OCI-LY1 (cell line): ENCODE measurements around the gene SNRPA1.

Source experiments
- H2AFZ ChIP-seq: fragments of 200-600 bp; sonication (generic), shearing (Covaris generic); 2 replicates; pipeline ENCODE4 v1.6.0; 2014; ENCODE audit warnings: antibody characterized with exemption, mild to moderate bottlenecking, low read length
- H3F3A ChIP-seq: fragments of 200-600 bp; sonication (generic), shearing (Covaris generic); 2 replicates; pipeline ENCODE4 v1.6.0; 2014; ENCODE audit warnings: mild to moderate bottlenecking, antibody characterized with exemption, low read length, moderate library complexity; ENCODE audit not compliant: insufficient read depth
- H3K27ac ChIP-seq: fragments of 200-600 bp; sonication (generic); 2 replicates; pipeline ENCODE4 v1.5.1; 2014; ENCODE audit warnings: low read length, mixed run types, mild to moderate bottlenecking, low read depth; ENCODE audit not compliant: poor library complexity, severe bottlenecking
- H3K27me3 ChIP-seq: fragments of 200-600 bp; sonication (generic); 2 replicates; pipeline ENCODE4 v1.6.0; 2014; ENCODE audit warnings: antibody characterized with exemption, mild to moderate bottlenecking, low read length, moderate library complexity; ENCODE audit not compliant: insufficient read depth
- H3K36me3 ChIP-seq: fragments of 200-600 bp; sonication (generic); 2 replicates; pipeline ENCODE4 v1.6.1; 2014; ENCODE audit warnings: mild to moderate bottlenecking, antibody characterized with exemption, low read length, moderate library complexity, mixed read lengths; ENCODE audit not compliant: insufficient read depth
- H3K4me1 ChIP-seq: fragments of 200-600 bp; sonication (generic); 2 replicates; pipeline ENCODE4 v1.5.1; 2014; ENCODE audit warnings: mild to moderate bottlenecking, low read length, moderate library complexity; ENCODE audit not compliant: insufficient read depth, severe bottlenecking
- H3K4me2 ChIP-seq: fragments of 200-600 bp; sonication (generic), shearing (Covaris generic); 2 replicates; pipeline ENCODE4 v1.6.1; 2014; ENCODE audit warnings: low read length
- H3K4me3 ChIP-seq: fragments of 200-600 bp; sonication (generic); 2 replicates; pipeline ENCODE4 v1.5.1; 2014; ENCODE audit warnings: low read length, low read depth, mild to moderate bottlenecking, mixed read lengths; ENCODE audit not compliant: poor library complexity, severe bottlenecking
- H3K79me2 ChIP-seq: fragments of 200-600 bp; shearing (Covaris generic); 2 replicates; pipeline ENCODE4 v1.6.1; 2016; ENCODE audit warnings: mixed run types, low read length, mixed read lengths; ENCODE audit not compliant: insufficient read depth
- H3K9ac ChIP-seq: fragments of 200-600 bp; sonication (generic), shearing (Covaris generic); 2 replicates; pipeline ENCODE4 v1.6.1; 2014; ENCODE audit warnings: mild to moderate bottlenecking, low read length, mixed read lengths
- H3K9me2 ChIP-seq: fragments of 200-600 bp; sonication (generic), shearing (Covaris generic); 2 replicates; pipeline ENCODE4 v1.6.1; 2014; ENCODE audit warnings: low read depth, mild to moderate bottlenecking, low read length, mixed read lengths
- H3K9me3 ChIP-seq: fragments of 200-600 bp; shearing (Covaris generic); 2 replicates; pipeline ENCODE4 v1.6.1; 2014; ENCODE audit warnings: low read length, mixed read lengths
- H4K20me1 ChIP-seq: fragments of 200-600 bp; sonication (generic), shearing (Covaris generic); 2 replicates; pipeline ENCODE4 v1.6.0; 2016; ENCODE audit warnings: mild to moderate bottlenecking, low read length; ENCODE audit not compliant: insufficient read depth
- EZH2 ChIP-seq: fragments of 200-600 bp; sonication (generic), shearing (Covaris generic); IDR thresholded peaks from 2 replicates; pipeline ENCODE4 v1.8.0; 2017; ENCODE audit warnings: borderline replicate concordance, mixed run types, mild to moderate bottlenecking, antibody characterized with exemption, low read length, moderate library complexity, mixed read lengths
- TF ChIP-seq, protein P1 (sequence below): fragments of 200-600 bp; sonication (generic), shearing (Covaris generic); IDR thresholded peaks from 2 replicates; pipeline ENCODE4 v1.5.1; 2017; ENCODE audit warnings: mild to moderate bottlenecking, antibody characterized with exemption, low read length, moderate library complexity, mixed read lengths

The SNRPA1 gene

DNA sequence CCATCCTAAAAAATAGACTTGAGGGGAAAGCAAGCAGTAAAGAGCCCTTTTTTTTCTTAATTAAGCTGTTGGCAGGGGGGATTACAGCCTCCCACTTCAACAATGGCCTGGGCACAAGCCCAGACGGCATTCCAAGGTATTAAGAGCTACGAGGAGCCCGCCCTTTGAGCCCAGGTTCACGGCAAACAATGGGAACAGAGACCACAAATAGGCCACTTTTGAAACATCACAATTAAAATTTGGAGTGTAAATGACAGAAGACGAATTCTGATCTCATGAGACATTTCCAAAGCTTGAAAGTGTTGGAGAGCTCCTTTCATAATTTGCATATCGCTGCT, 52.1 kb downstream of the SNRPA1 start:
- Histone ChIP-seq H3K4me1 (peaks cover 37% of the 10 kb centered on the region), H3K9ac (no peak overlapping the region), H4K20me1 (no peaks in the 10 kb centered on the region), H3K4me2 (peak overlapping the region; percentile 39), H3K79me2 (no peaks in the 10 kb centered on the region), H3K36me3 (peaks cover 6% of the 10 kb centered on the region; the same call in 1 of the 2 replicates), H2AFZ (no peak overlapping the region), H3K27ac (no peak overlapping the region), H3K27me3 (no peaks in the 10 kb centered on the region), H3F3A (no peaks in the 10 kb centered on the region), H3K9me2 (no peaks in the 10 kb centered on the region), H3K4me3 (no peak overlapping the region), H3K9me3 (no peaks in the 10 kb centered on the region)
- no peak for TF ChIP-seq EZH2
- TF ChIP-seq, protein P1, sequence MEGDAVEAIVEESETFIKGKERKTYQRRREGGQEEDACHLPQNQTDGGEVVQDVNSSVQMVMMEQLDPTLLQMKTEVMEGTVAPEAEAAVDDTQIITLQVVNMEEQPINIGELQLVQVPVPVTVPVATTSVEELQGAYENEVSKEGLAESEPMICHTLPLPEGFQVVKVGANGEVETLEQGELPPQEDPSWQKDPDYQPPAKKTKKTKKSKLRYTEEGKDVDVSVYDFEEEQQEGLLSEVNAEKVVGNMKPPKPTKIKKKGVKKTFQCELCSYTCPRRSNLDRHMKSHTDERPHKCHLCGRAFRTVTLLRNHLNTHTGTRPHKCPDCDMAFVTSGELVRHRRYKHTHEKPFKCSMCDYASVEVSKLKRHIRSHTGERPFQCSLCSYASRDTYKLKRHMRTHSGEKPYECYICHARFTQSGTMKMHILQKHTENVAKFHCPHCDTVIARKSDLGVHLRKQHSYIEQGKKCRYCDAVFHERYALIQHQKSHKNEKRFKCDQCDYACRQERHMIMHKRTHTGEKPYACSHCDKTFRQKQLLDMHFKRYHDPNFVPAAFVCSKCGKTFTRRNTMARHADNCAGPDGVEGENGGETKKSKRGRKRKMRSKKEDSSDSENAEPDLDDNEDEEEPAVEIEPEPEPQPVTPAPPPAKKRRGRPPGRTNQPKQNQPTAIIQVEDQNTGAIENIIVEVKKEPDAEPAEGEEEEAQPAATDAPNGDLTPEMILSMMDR = no peak

DNA sequence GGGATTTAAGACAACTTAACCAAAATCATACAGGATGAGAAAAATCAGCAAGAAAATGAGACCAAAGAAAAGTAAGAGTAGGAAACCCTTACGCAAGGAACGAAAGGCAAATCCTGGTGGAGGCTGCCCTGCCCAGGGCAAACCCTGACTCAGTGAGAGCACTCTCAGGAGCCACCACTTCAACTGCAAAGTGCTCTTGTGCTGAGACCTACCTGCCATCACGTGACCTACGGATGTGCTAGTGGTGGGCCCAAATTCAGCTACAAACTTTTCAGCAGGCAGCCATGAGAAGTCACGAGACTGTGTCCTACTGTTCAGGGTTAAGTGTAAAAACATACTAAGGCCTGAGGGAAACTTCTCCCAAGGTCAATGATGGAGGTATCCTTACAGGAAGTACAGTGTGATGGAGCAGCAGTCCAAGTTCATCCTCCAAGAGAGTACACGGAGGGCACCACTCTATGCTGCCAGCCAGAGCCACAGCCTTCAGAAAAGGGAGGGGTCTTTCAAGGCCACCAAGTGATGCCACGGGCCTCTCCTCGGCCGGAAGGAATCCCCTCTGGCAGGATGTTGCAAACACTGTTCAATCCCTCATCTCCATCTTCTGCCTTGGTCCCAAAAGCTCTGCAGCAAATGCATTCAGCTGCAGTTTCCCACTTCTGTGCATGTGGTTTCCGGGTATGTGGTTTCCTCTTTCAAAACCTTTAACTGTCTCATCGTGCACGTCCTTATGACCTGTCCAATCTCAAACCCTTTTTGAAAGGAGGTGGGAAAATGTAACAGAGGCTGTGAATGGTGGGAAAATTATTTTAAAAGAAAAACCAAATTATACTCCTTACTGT, 52.7 kb downstream of the SNRPA1 start:
- TF ChIP-seq EZH2 = no peak
- TF ChIP-seq, protein P1 = no peak
- no peaks in the 10 kb centered on the region for H4K20me1 ChIP-seq
- no peaks in the 10 kb centered on the region for H3F3A ChIP-seq
- H3K79me2 ChIP-seq = no peaks in the 10 kb centered on the region
- H3K27me3 ChIP-seq = no peaks in the 10 kb centered on the region
- no peaks in the 10 kb centered on the region for H3K9me2 ChIP-seq
- H3K4me3 ChIP-seq = no peak overlapping the region
- H3K27ac ChIP-seq = no peak overlapping the region
- no peak overlapping the region for H3K9ac ChIP-seq
- peaks cover 37% of the 10 kb centered on the region for H3K4me1 ChIP-seq
- H3K9me3 ChIP-seq = no peaks in the 10 kb centered on the region
- H2AFZ ChIP-seq = no peak overlapping the region
- H3K4me2 ChIP-seq = peak overlapping the region; percentile 39
- H3K36me3 ChIP-seq = peaks cover 2% of the 10 kb centered on the region; the same call in 1 of the 2 replicates

DNA sequence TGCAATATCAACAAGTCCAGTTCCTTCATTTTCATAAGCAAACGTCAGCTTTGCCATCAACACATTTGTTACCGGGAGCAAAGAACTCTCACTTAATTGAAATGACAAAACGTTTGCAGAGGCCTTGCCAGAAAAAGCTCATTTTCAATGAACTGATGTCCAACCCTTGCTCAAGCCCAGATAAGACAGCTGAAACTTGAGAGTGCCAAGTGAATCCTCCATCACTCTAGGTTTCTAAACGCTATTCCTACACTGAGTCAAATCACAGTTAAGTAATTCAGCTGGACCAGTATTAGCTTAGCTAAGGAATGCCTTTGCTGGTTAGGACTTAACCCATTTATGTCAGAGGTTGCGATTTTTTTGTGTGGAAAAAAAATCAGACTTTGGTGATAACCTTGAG, 54.7 kb downstream of the SNRPA1 start:
- no peak overlapping the region for H3K4me2 ChIP-seq
- H4K20me1 ChIP-seq = no peaks in the 10 kb centered on the region
- H3K9me3 ChIP-seq = no peaks in the 10 kb centered on the region
- H3K9me2 ChIP-seq = no peaks in the 10 kb centered on the region
- H3K4me1 ChIP-seq = peaks cover 27% of the 10 kb centered on the region
- no peak overlapping the region for H3K4me3 ChIP-seq
- no peak overlapping the region for H3K9ac ChIP-seq
- H3K27ac ChIP-seq = no peak overlapping the region
- H3K79me2 ChIP-seq = no peaks in the 10 kb centered on the region
- no peak for TF ChIP-seq EZH2
- TF ChIP-seq, protein P1 = no peak
- H2AFZ ChIP-seq = no peak overlapping the region
- no peaks in the 10 kb centered on the region for H3F3A ChIP-seq
- peaks cover under 1% of the 10 kb centered on the region; the same call in 1 of the 2 replicates for H3K36me3 ChIP-seq
- H3K27me3 ChIP-seq = no peaks in the 10 kb centered on the region
